ENCODE measurements around the gene KRT12.
A peak's percentile ranks its signal among the peaks of the same experiment; 100 is the strongest.
"Not testable (repeated sequence)": the region's sequence is repeated elsewhere in the genome, so short reads cannot be mapped to it uniquely, and the experiment has no call there.

KRT12 gene

DNA sequence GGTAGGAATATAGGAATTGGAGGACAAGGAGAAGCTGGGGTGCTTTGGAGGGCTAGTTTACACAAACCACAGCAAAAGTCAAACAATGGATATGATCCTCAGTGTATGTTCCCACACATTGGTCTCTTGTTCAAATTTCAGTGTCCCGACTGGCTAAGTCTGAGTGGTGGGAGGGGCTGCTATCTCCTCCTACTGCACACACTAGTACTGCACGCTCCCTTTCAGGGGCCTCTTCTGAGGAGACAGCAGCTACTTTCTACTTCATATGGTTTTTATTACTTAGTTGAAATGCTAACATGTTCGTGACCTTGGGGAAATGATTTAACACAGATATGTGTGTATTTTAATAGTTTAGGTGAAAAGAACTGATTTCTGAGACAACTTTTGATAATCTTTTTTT lies 25.8 kb downstream of the KRT12 start:
- DNase-seq: no peak

DNA sequence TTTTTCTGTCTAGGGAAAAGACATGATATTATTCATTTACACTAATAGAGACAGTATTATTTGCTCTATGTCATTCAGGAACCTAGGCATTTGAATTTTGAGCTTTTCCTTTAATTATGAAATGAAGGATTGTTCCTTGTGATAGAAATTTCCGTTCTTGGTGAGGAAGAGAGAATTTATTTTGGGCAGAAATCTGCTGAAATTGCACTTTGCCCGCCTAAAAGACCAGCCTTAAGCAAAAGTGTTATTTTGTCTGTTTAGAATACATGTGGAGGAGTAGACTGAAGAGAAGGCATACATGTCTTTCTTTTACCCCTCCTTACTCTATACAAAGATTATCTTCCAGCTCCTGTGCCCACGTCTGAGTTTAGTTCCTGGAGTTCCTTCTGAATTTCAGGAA lies 27.8 kb downstream of the KRT12 start:
- DNase-seq: no peak

DNA sequence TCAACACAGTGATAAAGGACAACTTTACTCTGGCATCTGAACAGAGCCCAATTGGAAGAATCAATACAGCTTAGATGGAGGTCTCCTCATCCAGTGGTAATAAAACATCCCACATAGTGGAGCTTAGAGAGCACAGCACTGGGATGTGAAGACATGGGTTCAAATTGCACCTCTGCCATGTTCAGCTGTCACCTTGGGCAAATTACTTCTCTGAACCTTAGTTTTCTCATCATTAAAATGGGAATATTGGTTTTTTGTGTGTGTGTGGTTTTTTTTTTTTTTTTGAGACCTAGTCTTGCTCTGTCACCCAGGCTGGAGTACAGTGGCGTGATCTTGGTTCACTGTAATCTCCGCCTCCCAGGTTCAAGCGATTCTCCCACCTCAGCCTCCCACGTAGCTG lies 31.0 kb downstream of the KRT12 start:
- DNase-seq: no peak

DNA sequence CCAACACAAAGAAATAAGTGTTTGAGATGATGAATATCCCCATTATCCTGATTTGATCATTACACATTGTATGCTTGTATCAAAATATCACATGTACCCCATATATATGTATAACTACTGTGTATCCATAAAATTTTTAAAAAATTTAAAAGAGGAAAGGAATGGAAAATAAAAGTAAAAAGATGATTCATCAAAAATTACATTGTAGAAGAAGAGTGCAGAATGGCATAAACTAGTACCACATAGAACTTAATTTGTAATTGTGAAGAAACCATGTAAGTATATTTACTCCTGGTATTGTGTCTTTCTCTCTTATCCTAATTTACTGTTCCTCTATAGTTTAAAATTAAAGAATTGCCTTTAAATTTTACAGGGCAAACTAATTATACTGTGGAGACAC lies 33.1 kb downstream of the KRT12 start:
- DNase-seq: no peak

DNA sequence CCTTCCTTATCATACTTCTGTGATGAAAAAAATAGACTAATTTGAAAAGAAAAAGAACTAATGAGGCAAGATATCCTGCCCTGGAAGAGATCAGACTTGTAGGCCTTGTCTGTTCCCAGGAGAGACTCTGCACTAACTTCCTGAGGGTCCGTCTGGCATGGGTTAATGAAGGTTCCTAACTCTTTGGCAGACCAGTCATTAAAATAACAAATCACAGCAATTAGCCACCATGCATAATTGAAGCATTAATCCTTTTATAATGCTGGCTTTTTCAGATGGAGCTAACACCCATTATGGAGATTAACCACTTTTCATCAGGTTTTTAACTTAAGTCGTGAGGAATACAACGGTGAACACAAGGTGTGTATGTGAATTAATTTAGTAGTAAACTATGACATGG lies 34.2 kb downstream of the KRT12 start:
- no peak for DNase-seq

DNA sequence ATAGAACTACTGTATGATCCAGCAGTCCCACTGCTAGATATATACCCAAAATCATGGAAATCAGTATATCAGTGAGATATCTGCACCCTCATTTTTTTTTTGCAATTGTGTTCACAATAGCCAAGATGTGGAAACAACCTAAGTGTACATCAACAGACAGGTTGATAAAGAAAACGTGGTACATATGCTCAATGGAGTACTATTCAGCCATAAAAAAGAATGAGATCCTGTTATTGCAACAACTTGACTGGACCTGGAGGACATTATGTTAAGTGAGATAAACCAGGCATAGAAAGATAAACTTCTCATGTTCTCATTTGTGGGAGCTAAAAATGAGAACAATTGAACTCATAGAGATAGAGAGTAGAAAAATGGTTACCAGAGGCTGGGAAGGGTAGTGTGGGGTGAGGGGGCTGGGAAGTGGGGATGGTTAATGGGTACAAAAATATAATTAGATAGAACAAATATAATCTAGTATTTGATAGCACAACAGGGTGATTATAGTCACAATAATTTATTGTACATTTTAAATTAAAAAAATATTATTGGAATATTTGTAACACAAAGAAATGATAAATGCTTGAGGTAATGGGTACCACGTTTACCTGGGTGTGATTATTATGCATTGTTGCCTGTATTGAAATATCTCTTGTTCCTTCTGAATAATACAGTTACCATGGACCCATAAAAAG lies 36.8 kb downstream of the KRT12 start:
- no peak for DNase-seq

DNA sequence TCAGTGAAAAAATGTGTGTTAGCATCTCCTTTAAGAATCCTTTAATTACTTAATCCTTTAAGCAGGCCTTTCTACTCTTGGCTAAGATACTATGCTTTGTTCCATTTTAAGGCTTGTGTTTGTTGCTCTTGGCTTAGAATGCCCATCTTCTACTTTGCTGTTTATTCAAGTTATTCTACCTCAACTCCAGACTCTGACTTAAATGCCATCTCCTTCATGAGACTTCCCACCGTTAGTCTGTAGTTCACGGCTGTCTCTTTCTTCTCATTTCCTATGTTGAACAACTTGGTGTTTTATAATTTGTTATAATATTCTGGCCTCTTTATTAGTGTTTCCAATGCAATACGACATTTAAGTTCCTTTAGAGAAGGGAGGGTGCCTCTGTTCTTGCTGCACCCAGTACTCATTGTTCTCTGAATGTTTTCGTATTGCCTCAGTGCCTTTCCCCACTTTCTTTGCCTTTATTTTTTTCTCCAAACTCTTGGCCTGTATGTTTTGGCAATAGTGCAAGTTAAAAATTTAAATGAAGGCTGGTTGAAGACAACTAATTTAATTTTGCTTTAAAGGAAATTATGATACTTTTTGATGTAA lies 38.5 kb downstream of the KRT12 start:
- DNase-seq: no peak

DNA sequence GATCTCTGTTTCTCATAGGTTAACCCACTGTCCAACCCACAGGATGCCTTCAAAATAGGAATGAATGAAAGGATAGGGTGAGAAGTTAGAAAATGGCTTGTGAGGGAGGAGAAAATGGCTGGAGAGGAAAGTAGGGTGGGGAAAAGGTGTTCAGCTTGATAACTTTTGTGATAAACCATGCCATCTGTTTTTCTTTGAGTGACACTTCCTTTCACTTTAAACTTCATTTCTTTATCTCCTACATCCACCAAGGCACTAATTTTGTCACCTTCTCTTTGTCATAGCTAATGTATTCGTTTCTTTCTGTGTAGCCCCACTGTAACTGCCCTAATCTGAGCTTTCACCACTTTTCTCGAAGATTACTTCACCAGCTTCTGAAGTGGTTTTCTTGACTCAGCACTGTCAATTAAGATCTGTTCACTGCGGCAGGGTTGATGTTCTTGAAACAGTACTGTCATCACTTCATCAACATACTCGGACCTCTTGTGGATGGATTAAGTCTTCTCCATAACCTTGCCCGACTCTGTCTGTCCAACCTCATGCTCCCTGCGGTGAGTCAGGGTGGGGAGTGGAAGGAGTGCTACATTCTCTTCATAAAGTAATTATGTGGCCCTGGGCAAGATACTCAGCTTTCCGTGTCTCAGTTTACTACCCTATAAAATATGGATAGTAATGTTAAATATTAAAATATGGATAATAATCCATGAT lies 39.1 kb downstream of the KRT12 start:
- DNase-seq: no peak

DNA sequence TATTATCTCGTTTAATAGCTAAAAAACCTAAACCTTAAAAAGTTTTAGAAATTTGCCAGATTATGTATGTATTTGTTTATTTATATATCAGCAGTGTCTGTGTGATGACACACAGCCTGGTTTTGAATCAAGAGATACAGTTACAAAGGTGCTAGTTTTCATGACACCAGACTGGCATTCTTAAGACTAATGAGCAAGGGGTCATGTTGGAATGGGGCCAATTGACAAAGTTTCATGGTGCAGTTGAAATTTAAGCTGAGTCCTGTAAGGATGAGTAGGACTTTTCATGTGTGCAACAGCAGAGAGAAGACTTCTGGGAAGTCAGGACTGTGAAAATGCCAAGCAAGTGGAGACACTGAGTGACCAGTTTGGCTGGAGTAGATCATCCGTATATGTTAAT lies 41.4 kb downstream of the KRT12 start:
- DNase-seq: no peak

DNA sequence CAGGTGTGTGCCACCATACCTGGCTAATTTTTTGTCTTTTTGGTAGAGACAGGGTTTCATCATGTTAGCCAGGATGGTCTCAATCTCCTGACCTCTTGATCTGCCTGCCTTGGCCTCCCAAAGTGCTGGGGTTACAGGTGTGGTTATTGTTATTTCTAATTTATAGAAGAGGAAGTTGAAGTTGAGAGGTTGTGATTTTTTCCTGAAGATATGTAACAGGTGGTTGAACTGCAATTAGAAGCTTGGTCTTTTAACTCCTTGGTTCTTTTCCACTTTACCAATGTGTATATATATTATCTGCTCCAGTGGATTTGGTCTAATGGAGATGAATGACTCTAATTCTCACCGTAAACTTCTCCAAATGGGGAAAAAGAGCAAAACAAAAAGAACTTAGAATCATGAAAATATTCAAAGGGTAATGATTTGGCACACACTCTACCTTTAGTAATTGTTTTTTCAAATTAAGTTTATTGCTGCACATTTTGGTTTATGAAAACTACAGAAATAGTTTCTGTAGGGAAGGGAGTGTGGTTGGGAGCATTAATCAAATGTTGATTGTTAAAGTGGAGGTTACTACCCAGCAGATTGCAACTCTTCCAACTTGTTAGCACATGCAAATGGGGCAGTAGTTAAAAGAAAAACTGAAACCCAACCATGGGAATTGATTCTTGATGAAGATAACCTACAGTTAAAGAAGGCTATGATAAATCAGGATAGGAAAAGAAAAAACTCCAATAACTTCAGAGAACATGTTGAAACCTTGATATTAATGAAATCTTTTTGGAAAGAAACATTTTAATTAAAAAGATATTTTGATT lies 42.8 kb downstream of the KRT12 start:
- no peak for DNase-seq

DNA sequence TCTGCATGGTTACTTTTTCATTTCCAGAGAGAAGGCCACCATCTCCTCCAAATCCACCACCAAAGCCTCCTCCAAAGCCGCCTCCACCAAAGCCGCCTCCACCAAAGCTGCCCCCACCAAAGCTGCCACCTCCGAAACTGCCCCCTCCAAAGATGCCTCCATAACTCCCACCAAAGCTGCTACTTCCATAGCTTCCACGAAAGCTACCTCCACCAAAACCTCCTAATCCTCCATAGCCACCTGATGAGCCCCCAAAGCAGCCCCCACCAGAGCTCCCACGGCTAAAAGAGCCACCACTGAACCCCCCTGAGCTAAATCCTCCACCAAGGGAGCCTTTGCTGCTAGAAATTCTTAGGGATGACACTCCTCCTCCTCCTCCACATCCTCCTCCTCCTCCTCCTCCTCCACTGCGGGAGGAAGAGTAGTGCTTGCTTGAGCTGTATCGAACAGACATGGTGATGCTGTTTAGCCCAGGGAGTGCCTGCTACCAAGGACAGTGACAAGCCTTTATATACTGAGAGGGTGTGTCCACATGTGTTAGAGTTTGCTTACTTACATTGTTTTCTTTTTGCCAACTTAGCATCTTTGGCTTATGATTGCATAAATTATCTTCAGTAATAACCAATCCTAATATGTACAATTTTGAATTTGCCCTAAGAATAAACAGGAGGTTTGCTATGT lies 44.8 kb downstream of the KRT12 start, which contains the start of gene KRT10:
Gene KRT10 (minus strand): TSS at position 483 of the 681 bp plus-strand sequence. CDS start 29 bp downstream, at position 454.
- no peak for DNase-seq

DNA sequence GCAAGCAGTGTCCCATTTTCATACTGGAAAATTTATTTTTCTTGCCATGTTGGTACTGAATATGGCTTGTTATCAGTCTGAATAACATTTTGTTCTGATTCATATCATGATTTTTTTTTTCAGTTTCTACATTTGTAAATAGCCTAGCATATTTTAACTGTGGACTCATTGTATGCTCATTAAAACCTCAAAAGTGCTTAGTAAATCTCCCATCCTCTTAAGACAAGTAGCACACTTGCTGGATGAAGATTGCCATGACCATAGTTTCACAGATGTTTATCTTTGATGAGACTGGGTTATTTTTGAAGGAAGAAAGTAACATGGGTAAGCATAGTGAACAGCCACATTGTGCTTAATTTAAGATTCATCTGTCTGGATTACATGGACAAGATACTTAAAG lies 45.5 kb downstream of the KRT12 start:
- DNase-seq: no peak

DNA sequence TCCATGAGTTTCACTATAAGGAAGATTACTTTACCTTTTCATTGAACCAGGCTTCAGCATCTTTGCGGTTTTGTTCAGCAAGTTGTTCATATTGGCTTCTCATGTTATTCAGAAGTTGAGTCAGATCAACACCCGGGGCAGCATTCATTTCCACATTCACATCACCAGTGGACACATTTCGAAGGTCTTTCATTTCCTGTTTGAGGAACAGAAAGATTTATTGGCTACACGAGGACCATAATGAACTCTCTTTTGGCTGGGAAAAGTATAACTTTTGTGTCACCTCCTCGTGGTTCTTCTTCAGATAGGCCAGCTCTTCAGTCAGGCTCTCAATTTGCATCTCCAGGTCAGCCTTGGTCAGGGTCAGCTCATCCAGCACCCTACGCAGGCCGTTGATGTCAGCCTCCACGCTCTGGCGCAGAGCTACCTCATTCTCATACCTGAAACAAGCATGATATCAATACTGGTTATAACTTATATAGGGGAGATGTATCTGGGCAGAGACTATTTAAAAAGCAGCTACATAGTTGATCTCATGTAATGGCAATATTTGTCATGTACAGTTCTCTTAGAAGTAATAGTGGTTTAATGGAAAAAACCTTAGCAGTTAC lies 46.7 kb downstream of the KRT12 start:
- no peak for DNase-seq

DNA sequence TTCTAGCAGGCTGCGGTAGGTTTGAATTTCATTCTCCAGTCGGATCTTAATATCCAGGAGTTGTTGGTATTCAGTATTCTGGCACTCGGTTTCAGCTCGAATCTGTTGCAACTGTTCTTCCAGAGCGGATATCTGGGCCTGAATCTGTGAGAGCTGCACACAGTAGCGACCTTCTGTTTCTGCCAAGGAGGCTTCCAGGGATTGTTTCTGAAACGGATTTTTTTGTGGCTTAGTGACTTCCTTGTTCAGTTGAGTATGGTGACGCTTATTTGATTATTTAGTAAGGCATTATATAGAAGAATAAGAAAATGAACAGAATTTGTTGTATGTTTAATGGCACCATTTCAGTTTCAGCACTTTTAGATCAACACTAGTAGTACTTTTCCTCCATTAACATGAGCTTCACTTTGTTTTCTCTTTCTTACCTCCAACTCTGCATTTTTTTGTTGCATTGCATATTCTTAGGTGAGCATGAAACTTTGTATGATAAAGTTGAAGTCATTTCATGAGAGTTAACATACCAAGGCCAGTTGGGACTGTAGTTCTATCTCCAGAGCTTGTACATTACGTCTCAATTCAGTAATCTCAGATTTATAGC lies 47.4 kb downstream of the KRT12 start:
- DNase-seq: no peak

DNA sequence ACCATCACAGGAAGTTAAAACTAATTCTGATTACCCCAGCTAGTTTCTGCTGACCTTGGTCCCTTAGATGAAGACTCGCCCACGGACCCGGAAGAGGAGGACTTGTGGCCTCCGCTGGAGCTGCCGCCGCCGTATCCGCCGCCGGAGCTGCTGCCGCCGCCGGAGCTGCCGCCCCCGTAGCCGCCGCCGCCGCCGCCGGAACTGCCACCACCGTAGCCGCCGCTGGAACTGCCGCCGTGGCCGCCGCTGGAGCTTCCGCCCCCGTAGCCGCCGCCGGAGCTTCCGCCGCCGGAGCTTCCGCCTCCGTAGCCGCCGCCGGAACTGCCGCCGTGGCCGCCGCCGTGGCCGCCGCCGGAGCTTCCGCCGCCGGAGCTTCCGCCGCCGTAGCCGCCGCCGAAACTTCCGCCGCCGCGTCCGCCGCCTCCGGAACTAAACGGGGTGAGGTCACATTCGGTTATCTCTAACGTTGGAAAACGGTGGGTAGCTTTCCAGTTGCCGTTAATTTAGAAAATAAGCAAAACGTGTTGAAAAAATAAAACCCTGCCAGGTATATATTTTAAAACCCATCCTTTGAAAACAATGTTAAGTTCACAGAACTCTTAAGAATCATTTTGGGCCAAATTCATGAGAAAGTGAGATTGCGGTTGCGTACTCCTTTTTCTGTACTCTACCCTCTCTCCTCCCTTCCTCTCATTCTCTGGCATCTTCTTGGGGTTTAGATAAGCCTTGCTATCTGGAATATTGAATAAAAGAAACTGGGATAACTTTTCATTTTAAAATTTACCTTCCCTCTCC lies 48.1 kb downstream of the KRT12 start:
- peak; percentile 72 for DNase-seq

DNA sequence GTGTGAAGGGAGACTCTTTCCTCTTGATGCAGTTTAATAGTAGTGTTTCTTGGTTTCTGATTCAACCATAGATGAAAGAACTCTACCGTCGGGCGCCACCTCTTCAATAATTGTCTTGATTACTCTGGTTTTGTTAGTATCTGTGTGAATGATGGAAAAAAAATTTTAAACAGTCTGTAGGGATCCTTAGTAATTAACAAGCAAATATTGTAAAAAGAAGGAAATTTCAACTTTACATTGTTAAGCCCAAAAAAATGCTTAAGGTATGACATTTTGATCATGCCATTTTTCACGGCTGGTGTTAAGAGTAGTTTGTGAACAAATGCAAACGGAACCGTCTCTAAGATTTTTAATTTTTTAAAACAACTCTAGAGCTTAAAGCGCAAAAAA lies 48.7 kb downstream of the KRT12 start:
- no peak for DNase-seq

DNA sequence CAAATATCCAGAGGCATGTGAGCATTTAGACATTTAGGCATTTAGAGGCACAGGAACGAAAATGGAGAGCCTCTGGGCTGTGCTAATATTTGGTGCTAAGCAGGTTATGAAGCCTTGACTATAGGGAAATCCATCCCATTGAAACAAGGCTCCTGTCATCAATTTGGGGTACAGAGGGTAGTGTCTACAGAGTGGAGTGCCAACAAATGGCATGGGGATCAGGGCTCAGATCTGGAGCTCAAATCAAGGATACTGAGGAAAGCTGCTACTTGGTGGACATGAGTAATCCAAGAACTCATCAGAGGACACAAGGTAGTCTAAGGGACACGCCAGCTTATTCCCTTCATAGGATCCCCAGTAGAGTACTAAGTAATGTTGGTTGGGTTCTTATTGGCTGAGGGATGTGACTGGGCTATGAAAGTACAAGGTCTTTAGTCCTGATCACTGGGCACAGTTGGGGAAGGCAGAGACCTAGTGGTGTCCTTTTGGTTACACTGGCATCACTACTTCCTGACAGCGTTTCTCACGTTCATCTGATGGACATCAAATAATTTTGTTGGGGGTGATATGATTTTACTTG lies 49.8 kb downstream of the KRT12 start:
- no peak for DNase-seq

DNA sequence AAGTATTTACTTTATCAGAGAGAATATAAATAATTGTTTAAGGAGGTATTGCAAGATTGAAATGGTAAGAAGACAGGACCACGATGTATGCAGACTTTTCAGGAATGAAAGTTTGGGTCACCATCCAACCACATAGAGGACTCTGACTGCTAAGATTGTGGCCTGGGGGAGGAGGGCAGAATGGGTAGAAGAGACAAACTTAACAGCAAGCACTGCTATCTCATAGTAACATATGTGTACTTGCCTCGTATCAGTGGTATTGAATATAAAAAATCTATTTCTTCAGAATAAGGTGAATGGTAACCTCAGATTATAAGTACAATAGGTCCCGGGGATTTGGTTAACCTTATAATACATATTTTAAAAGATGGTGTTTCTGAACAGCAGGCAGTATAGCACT lies 50.5 kb downstream of the KRT12 start:
- no peak for DNase-seq

DNA sequence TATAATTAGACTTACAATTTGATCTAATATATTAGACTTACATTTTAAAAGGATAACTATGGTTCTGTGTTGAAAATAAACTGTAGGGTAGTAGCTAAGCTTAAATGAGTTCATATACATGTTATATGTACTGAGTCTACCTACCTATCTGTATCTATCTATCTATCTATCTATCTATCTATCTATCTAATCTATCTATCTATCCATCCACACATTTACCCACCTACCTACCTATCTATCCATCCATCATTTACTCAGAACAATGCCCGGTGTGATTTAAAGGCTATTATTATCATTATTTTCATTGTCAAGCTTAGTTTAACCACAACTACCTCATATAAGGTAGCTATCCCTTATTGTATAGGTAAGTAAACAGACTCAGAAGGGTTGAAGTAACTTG lies 51.6 kb downstream of the KRT12 start:
- DNase-seq: no peak

DNA sequence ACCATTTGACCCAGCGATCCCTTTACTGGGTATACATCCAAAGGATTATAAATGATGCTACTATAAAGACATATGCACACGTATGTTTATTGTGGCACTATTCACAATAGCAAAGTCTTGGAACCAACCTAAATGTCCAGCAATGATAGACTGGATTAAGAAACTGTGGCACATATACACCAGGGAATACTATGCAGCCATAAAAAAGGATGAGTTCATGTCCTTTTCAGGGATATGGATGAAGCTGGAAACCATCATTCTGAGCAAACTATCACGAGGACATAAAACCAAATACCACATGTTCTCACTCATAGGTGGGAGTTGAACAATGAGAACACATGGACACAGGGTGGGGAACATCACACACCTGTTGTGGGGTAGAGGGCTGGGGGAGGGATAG lies 52.4 kb downstream of the KRT12 start:
- DNase-seq: not testable (repeated sequence)

DNA sequence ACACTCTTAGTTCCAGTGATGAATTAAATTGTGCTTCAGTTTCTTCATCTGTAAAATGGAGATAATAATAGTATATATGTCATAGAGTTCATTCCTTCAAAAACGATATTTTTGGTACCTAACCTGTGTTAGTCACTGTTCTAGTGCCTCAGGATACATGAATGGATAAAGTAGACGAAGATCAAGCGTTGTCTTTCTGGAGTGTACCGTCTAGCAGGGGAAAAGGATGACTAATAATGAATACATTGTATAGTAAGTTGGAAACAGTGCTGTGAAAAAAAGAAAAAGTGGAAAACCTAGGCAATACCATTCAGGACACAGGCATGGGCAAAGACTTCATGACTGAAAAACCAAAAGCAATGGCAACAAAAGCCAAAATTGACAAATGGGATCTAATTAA lies 53.2 kb downstream of the KRT12 start:
- no peak for DNase-seq

All from NK-92 treated with Interleukin-12 subunit alpha and Interleukin-12 subunit beta, amount 100 ng/mL, for 24 hours (cell line).